WI38 (cell line): ENCODE measurements around the gene USP31.

Experiments
- H3K4me3 ChIP-seq: 2 replicates; pipeline ENCODE4 v1.5.1; 2011; ENCODE audit warnings: low read depth, mild to moderate bottlenecking, control low read depth, low read length
- TF ChIP-seq, protein P1 (sequence below): IDR thresholded peaks from 2 replicates; pipeline ENCODE4 v1.5.1; 2012; ENCODE audit warnings: low read depth, mild to moderate bottlenecking, control low read depth, low read length

USP31 gene

DNA sequence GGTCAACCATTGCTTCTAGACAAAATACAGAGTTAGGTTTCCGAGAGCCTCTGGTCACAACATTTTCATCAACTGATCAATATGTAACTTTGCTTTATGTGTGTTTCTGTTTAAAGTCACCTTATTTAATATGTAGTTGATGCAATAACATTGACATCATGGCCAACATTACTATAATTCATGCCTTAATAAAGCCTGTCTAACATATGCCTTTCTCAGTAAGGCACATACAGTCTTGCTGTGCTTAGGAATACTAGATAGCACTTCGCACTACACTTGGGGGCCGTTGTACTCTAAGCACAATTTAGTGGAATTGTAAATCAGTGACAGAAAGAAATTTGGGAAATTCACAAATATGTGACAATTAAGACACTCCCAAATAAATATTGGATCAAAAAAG lies 23.7 kb upstream of the USP31 start:
- no peak overlapping the region for H3K4me3 ChIP-seq
- TF ChIP-seq, protein P1, sequence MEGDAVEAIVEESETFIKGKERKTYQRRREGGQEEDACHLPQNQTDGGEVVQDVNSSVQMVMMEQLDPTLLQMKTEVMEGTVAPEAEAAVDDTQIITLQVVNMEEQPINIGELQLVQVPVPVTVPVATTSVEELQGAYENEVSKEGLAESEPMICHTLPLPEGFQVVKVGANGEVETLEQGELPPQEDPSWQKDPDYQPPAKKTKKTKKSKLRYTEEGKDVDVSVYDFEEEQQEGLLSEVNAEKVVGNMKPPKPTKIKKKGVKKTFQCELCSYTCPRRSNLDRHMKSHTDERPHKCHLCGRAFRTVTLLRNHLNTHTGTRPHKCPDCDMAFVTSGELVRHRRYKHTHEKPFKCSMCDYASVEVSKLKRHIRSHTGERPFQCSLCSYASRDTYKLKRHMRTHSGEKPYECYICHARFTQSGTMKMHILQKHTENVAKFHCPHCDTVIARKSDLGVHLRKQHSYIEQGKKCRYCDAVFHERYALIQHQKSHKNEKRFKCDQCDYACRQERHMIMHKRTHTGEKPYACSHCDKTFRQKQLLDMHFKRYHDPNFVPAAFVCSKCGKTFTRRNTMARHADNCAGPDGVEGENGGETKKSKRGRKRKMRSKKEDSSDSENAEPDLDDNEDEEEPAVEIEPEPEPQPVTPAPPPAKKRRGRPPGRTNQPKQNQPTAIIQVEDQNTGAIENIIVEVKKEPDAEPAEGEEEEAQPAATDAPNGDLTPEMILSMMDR = no peak

GRCh38 chr16:23172583-23172982 lies 23.3 kb upstream of the USP31 start:
- no peak overlapping the region for H3K4me3 ChIP-seq

GRCh38 chr16:23164736-23165135 lies 15.5 kb upstream of the USP31 start:
- no peak overlapping the region for H3K4me3 ChIP-seq
- TF ChIP-seq, protein P1 = no peak

More at GRCh38 chr16:23172583-23172982, 23.3 kb upstream of the USP31 start:
- TF ChIP-seq, protein P1 = no peak

- TF ChIP-seq, protein P1 = no peak
These were observed 14.7 kb upstream of the USP31 start for GRCh38 chr16:23163921-23164320.

GRCh38 chr16:23160574-23160973 lies 11.3 kb upstream of the USP31 start:
- no peak overlapping the region for H3K4me3 ChIP-seq
- TF ChIP-seq, protein P1 = no peak

More at GRCh38 chr16:23163921-23164320, 14.7 kb upstream of the USP31 start:
- no peak overlapping the region for H3K4me3 ChIP-seq

- TF ChIP-seq, protein P1 = no peak
- H3K4me3 ChIP-seq = no peak overlapping the region
These were observed 10.8 kb upstream of the USP31 start for GRCh38 chr16:23160082-23160481.

GRCh38 chr16:23158114-23158513 lies 8.9 kb upstream of the USP31 start:
- TF ChIP-seq, protein P1 = no peak
- no peak overlapping the region for H3K4me3 ChIP-seq
